ENCODE measurements around the gene ASCL5.

ASCL5 gene

GRCh38 chr1:201069636-201070035 is 57.3 kb downstream of the ASCL5 start:
- no peak for TF ChIP-seq FOXP2 (optimal IDR thresholded peaks at IDR 0.05; ENCODE audit: control extremely low read depth, extremely low read length, insufficient read depth)
- no peak for TF ChIP-seq EZH2 (IDR thresholded peaks at IDR 0.05)
- no peak for TF ChIP-seq POLR2AphosphoS5 (IDR thresholded peaks at IDR 0.05; ENCODE audit: borderline replicate concordance, low read depth, low read length)
- no peaks in the 10 kb centered on the region for H3K9me3 ChIP-seq (ENCODE audit: low read depth, low read length)
- H3K36me3 ChIP-seq (ENCODE audit: insufficient read depth, low read length), result no peaks in the 10 kb centered on the region
- no peak for DNase-seq (ENCODE audit: low read depth, low spot score)
- no peak overlapping the region for H3K9ac ChIP-seq (ENCODE audit: insufficient read length)
- H3K27ac ChIP-seq, result no peak overlapping the region
- H3K4me3 ChIP-seq, result no peak overlapping the region

- no peak for TF ChIP-seq POLR2AphosphoS5 (IDR thresholded peaks at IDR 0.05; ENCODE audit: borderline replicate concordance, low read depth, low read length)
- no peak for TF ChIP-seq EZH2 (IDR thresholded peaks at IDR 0.05)
- no peak for TF ChIP-seq FOXP2 (optimal IDR thresholded peaks at IDR 0.05; ENCODE audit: control extremely low read depth, extremely low read length, insufficient read depth)
- no peaks in the 10 kb centered on the region for H3K9me3 ChIP-seq (ENCODE audit: low read depth, low read length)
- no peak for DNase-seq (ENCODE audit: low read depth, low spot score)
- no peak overlapping the region for H3K9ac ChIP-seq (ENCODE audit: insufficient read length)
- H3K36me3 ChIP-seq (ENCODE audit: insufficient read depth, low read length), result no peaks in the 10 kb centered on the region
- H3K4me3 ChIP-seq, result no peak overlapping the region
- H3K27ac ChIP-seq, result no peak overlapping the region
Measured at GRCh38 chr1:201068976-201069375, 58.0 kb downstream of the ASCL5 start.

GRCh38 chr1:201066986-201067385 is 60.0 kb downstream of the ASCL5 start:
- TF ChIP-seq EZH2 (IDR thresholded peaks at IDR 0.05) (no peak), FOXP2 (optimal IDR thresholded peaks at IDR 0.05; ENCODE audit: control extremely low read depth, extremely low read length, insufficient read depth) (no peak), POLR2AphosphoS5 (IDR thresholded peaks at IDR 0.05; ENCODE audit: borderline replicate concordance, low read depth, low read length) (no peak)
- no peak for DNase-seq (ENCODE audit: low read depth, low spot score)
- H3K36me3 ChIP-seq (ENCODE audit: insufficient read depth, low read length), result no peaks in the 10 kb centered on the region
- H3K27ac ChIP-seq, result no peak overlapping the region
- H3K4me3 ChIP-seq, result no peak overlapping the region
- H3K9ac ChIP-seq (ENCODE audit: insufficient read length), result no peak overlapping the region
- H3K9me3 ChIP-seq (ENCODE audit: low read depth, low read length), result no peaks in the 10 kb centered on the region

- TF ChIP-seq POLR2AphosphoS5 (IDR thresholded peaks at IDR 0.05; ENCODE audit: borderline replicate concordance, low read depth, low read length) (no peak), FOXP2 (optimal IDR thresholded peaks at IDR 0.05; ENCODE audit: control extremely low read depth, extremely low read length, insufficient read depth) (no peak), EZH2 (IDR thresholded peaks at IDR 0.05) (no peak)
- no peak overlapping the region for H3K9ac ChIP-seq (ENCODE audit: insufficient read length)
- H3K36me3 ChIP-seq (ENCODE audit: insufficient read depth, low read length), result no peaks in the 10 kb centered on the region
- no peaks in the 10 kb centered on the region for H3K9me3 ChIP-seq (ENCODE audit: low read depth, low read length)
- DNase-seq (ENCODE audit: low read depth, low spot score), result no peak
- H3K27ac ChIP-seq, result no peak overlapping the region
- no peak overlapping the region for H3K4me3 ChIP-seq
Measured at GRCh38 chr1:201065686-201066085, 61.3 kb downstream of the ASCL5 start.

- H3K4me3 ChIP-seq, result no peak overlapping the region
- H3K9me3 ChIP-seq (ENCODE audit: low read depth, low read length), result no peaks in the 10 kb centered on the region
- TF ChIP-seq EZH2 (IDR thresholded peaks at IDR 0.05) (no peak), POLR2AphosphoS5 (IDR thresholded peaks at IDR 0.05; ENCODE audit: borderline replicate concordance, low read depth, low read length) (no peak), FOXP2 (optimal IDR thresholded peaks at IDR 0.05; ENCODE audit: control extremely low read depth, extremely low read length, insufficient read depth) (no peak)
- no peak overlapping the region for H3K9ac ChIP-seq (ENCODE audit: insufficient read length)
- DNase-seq (ENCODE audit: low read depth, low spot score), result no peak
- H3K27ac ChIP-seq, result no peak overlapping the region
- no peaks in the 10 kb centered on the region for H3K36me3 ChIP-seq (ENCODE audit: insufficient read depth, low read length)
Measured at GRCh38 chr1:201064806-201065205, 62.2 kb downstream of the ASCL5 start.
